T follicular helper cell (primary cell): ENCODE results near the gene NUP210L.

Experiments
- DNase-seq: peaks from one replicate; pipeline ENCODE4 v3.0.0-alpha.2; 2020; ENCODE audit warnings: low read depth

NUP210L gene

GRCh38 chr1:153963850-153964331 is 191.0 kb downstream of the NUP210L start:
- DNase-seq = no peak

GRCh38 chr1:153963030-153963849 is 191.6 kb downstream of the NUP210L start, which contains the start of gene SLC39A1:
SLC39A1 (minus strand) TSS chr1:153963537; CDS start chr1:153962715, 822 bp downstream.
- DNase-seq = peak; percentile 94

- no peak for DNase-seq
Observed at GRCh38 chr1:153962088-153963029, 192.5 kb downstream of the NUP210L start.

- DNase-seq = no peak
Observed at GRCh38 chr1:153961421-153961820, 193.5 kb downstream of the NUP210L start.

- no peak for DNase-seq
Observed at GRCh38 chr1:153960206-153960605, 194.7 kb downstream of the NUP210L start.

GRCh38 chr1:153959454-153959853 is 195.4 kb downstream of the NUP210L start:
- no peak for DNase-seq

GRCh38 chr1:153958961-153959260 is 196.0 kb downstream of the NUP210L start:
- DNase-seq = no peak

- peak; percentile 97 for DNase-seq
Observed at GRCh38 chr1:153958111-153958960, 196.5 kb downstream of the NUP210L start, which contains the start of gene CRTC2. CRTC2 (minus strand) TSS chr1:153958612; CDS start chr1:153958497, 115 bp downstream.

GRCh38 chr1:153957744-153958110 is 197.1 kb downstream of the NUP210L start:
- DNase-seq = no peak

- DNase-seq = no peak
Observed at GRCh38 chr1:153956997-153957715, 197.7 kb downstream of the NUP210L start.

- no peak for DNase-seq
Observed at GRCh38 chr1:153954826-153955225, 200.0 kb downstream of the NUP210L start.

GRCh38 chr1:153953859-153954365 is 201.0 kb downstream of the NUP210L start:
- no peak for DNase-seq

GRCh38 chr1:153951801-153952200 is 203.1 kb downstream of the NUP210L start:
- DNase-seq = no peak

GRCh38 chr1:153951183-153951582 is 203.7 kb downstream of the NUP210L start:
- DNase-seq = no peak

GRCh38 chr1:153946622-153947241 is 208.1 kb downstream of the NUP210L start, which contains the start of gene DENND4B:
DENND4B (minus strand) TSS chr1:153946718; CDS start chr1:153944374, 2,344 bp downstream.
- peak; percentile 58 for DNase-seq

GRCh38 chr1:153945795-153946621 is 208.9 kb downstream of the NUP210L start:
- peak; percentile 63 for DNase-seq

- DNase-seq = peak; percentile 70
Observed at GRCh38 chr1:153945131-153945794, 209.6 kb downstream of the NUP210L start.

GRCh38 chr1:153944827-153945117 is 210.1 kb downstream of the NUP210L start:
- no peak for DNase-seq
